ENCODE data around the gene EIPR1.
A peak's percentile ranks its signal among the peaks of the same experiment; 100 is the strongest.

EIPR1 gene

DNA sequence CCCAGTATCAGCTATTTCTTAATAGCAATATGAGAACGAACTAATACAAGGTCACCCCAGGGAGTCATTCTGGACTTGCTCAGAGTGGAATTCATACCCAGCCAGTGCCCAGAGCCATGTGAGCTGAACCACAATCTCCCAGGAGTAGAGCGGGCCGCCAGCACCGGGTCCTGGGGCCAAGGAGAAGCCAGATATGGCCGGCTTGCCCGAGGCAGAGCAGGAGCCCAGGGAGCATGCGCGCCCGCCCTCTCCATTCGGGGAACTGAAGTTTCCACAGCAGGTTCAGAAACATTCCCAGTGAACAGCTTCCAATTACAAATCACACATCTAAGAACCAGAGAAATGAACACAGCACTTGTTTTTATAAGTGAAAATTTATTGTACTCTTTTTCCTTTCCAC, 37.5 kb downstream of the EIPR1 start:
- TF ChIP-seq, protein P1, sequence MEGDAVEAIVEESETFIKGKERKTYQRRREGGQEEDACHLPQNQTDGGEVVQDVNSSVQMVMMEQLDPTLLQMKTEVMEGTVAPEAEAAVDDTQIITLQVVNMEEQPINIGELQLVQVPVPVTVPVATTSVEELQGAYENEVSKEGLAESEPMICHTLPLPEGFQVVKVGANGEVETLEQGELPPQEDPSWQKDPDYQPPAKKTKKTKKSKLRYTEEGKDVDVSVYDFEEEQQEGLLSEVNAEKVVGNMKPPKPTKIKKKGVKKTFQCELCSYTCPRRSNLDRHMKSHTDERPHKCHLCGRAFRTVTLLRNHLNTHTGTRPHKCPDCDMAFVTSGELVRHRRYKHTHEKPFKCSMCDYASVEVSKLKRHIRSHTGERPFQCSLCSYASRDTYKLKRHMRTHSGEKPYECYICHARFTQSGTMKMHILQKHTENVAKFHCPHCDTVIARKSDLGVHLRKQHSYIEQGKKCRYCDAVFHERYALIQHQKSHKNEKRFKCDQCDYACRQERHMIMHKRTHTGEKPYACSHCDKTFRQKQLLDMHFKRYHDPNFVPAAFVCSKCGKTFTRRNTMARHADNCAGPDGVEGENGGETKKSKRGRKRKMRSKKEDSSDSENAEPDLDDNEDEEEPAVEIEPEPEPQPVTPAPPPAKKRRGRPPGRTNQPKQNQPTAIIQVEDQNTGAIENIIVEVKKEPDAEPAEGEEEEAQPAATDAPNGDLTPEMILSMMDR (IDR thresholded peaks at IDR 0.05; ENCODE audit: poor library complexity, severe bottlenecking) = no peak
- Histone ChIP-seq H3K27ac (ENCODE audit: poor library complexity, severe bottlenecking) (no peak overlapping the region), H3K36me3 (ENCODE audit: low read depth) (peaks cover 3% of the 10 kb centered on the region; the same call in 1 of the 2 replicates), H3K27me3 (ENCODE audit: insufficient read depth, poor library complexity, severe bottlenecking) (no peaks in the 10 kb centered on the region), H3K4me1 (ENCODE audit: insufficient read depth, poor library complexity, severe bottlenecking) (no peaks in the 10 kb centered on the region), H3K9me3 (ENCODE audit: severe bottlenecking) (no peaks in the 10 kb centered on the region), H3K4me3 (ENCODE audit: severe bottlenecking) (no peak overlapping the region)
- no peak for ATAC-seq (ENCODE audit: low read depth)
- DNase-seq (ENCODE audit: low spot score) = peak; percentile 25

DNA sequence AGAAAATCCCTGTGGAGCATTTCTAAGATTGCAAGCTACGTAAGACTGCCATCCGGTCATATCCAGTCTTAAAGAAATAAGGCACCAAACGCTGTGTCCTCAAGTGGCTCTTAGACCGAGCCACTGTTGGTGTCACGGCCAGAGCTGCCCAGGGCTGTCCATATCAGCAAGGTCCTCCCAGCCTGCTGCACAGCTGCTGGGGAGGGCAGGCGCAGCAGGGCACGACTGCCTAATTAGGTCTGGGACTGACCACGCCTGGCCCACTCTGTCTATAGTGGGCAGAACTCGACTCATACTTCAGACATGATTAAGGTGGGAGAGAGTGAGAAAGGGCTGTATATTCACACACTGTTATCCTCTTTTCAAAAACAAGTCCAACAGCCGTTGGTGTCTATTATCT, 39.3 kb downstream of the EIPR1 start:
- TF ChIP-seq, protein P1 (IDR thresholded peaks at IDR 0.05; ENCODE audit: poor library complexity, severe bottlenecking) = no peak
- Histone ChIP-seq H3K4me3 (ENCODE audit: severe bottlenecking) (no peak overlapping the region), H3K9me3 (ENCODE audit: severe bottlenecking) (no peaks in the 10 kb centered on the region), H3K4me1 (ENCODE audit: insufficient read depth, poor library complexity, severe bottlenecking) (no peaks in the 10 kb centered on the region), H3K36me3 (ENCODE audit: low read depth) (peaks cover 3% of the 10 kb centered on the region; the same call in 1 of the 2 replicates), H3K27ac (ENCODE audit: poor library complexity, severe bottlenecking) (no peak overlapping the region), H3K27me3 (ENCODE audit: insufficient read depth, poor library complexity, severe bottlenecking) (no peaks in the 10 kb centered on the region)
- peak; percentile 13 for DNase-seq (ENCODE audit: low spot score)
- no peak for ATAC-seq (ENCODE audit: low read depth)

DNA sequence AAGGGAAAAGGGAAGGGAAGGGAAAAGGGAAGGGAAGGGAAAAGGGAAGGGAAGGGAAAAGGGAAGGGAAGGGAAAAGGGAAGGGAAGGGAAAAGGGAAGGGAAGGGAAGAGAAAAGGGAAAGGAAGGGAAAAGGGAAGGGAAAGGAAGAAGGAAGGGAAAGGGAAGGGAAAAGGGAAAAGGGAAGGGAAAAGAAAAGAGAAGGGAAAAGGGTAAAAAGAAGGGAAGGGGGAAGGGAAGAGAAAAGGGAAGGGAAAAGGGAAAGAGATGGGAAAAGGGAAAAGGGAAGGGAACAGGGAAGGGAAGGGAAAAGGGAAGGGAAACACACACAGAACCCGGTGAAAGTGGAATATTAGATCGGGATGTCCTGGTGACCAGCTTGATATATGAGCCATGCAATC, 40.8 kb downstream of the EIPR1 start:
- Histone ChIP-seq H3K36me3 (ENCODE audit: low read depth) (peaks cover 3% of the 10 kb centered on the region; the same call in 1 of the 2 replicates), H3K9me3 (ENCODE audit: severe bottlenecking) (no peaks in the 10 kb centered on the region), H3K4me1 (ENCODE audit: insufficient read depth, poor library complexity, severe bottlenecking) (no peaks in the 10 kb centered on the region), H3K4me3 (ENCODE audit: severe bottlenecking) (no peak overlapping the region), H3K27me3 (ENCODE audit: insufficient read depth, poor library complexity, severe bottlenecking) (no peaks in the 10 kb centered on the region), H3K27ac (ENCODE audit: poor library complexity, severe bottlenecking) (no peak overlapping the region)
- TF ChIP-seq, protein P1 (IDR thresholded peaks at IDR 0.05; ENCODE audit: poor library complexity, severe bottlenecking) = no peak
- no peak for ATAC-seq (ENCODE audit: low read depth)
- DNase-seq (ENCODE audit: low spot score) = no peak

- Histone ChIP-seq H3K27ac (ENCODE audit: poor library complexity, severe bottlenecking) (no peak overlapping the region), H3K9me3 (ENCODE audit: severe bottlenecking) (no peaks in the 10 kb centered on the region), H3K4me1 (ENCODE audit: insufficient read depth, poor library complexity, severe bottlenecking) (no peaks in the 10 kb centered on the region), H3K27me3 (ENCODE audit: insufficient read depth, poor library complexity, severe bottlenecking) (no peaks in the 10 kb centered on the region), H3K4me3 (ENCODE audit: severe bottlenecking) (no peak overlapping the region), H3K36me3 (ENCODE audit: low read depth) (peaks cover 3% of the 10 kb centered on the region; the same call in 1 of the 2 replicates)
- TF ChIP-seq, protein P1 (IDR thresholded peaks at IDR 0.05; ENCODE audit: poor library complexity, severe bottlenecking) = no peak
- DNase-seq (ENCODE audit: low spot score) = peak; percentile 29
- ATAC-seq (ENCODE audit: low read depth) = no peak
Observed at GRCh38 chr2:3334392-3335345, 42.9 kb downstream of the EIPR1 start.

GRCh38 chr2:3332133-3332532, 45.5 kb downstream of the EIPR1 start:
- Histone ChIP-seq H3K27me3 (ENCODE audit: insufficient read depth, poor library complexity, severe bottlenecking) (no peaks in the 10 kb centered on the region), H3K4me3 (ENCODE audit: severe bottlenecking) (no peak overlapping the region), H3K36me3 (ENCODE audit: low read depth) (peaks cover 3% of the 10 kb centered on the region; the same call in 1 of the 2 replicates), H3K9me3 (ENCODE audit: severe bottlenecking) (no peaks in the 10 kb centered on the region), H3K27ac (ENCODE audit: poor library complexity, severe bottlenecking) (no peak overlapping the region), H3K4me1 (ENCODE audit: insufficient read depth, poor library complexity, severe bottlenecking) (no peaks in the 10 kb centered on the region)
- ATAC-seq (ENCODE audit: low read depth) (no peak), DNase-seq (ENCODE audit: low spot score) (no peak)
- TF ChIP-seq, protein P1 (IDR thresholded peaks at IDR 0.05; ENCODE audit: poor library complexity, severe bottlenecking) = no peak

Data from RWPE2 (cell line).